OCI-LY7 (cell line): Measurements from ENCODE around the gene WNT1. TPM values are rescaled to one million over a fixed set of nuclear protein-coding genes. Genes with fewer than 3 reads are reported as not detected.

Experiments
- BruUV-seq: library from RNA; stranded (reverse); fragments of 400-500 nt; replicated peaks from 2 replicates; lab custom pipeline; 2021; lab: Mats Ljungman, UMichigan
- CTCF ChIA-PET: fragments of 300-600 bp; sonication (Branson Sonifier 250); formaldehyde crosslinking; loops from one replicate; lab custom pipeline; 2022; ENCODE audit warnings: antibody characterized with exemption; ENCODE audit not compliant: unreplicated experiment; lab: Charles Lee
- POLR2A ChIA-PET: fragments of 300-600 bp; sonication (Branson Sonifier 250); formaldehyde crosslinking; loops from one replicate; lab custom pipeline; 2022; ENCODE audit warnings: antibody characterized with exemption; lab: Charles Lee
- DNase-seq: peaks from one replicate; pipeline ENCODE4 v3.0.0-alpha.2; 2015; ENCODE audit warnings: low spot score
- H2AFZ ChIP-seq: fragments of 200-600 bp; sonication (generic), shearing (Covaris generic); 2 replicates; pipeline ENCODE4 v1.6.1; 2014; ENCODE audit warnings: mild to moderate bottlenecking, antibody characterized with exemption, low read length, moderate library complexity
- H3K27ac ChIP-seq: fragments of 200-600 bp; sonication (generic); 2 replicates; pipeline ENCODE4 v1.5.1; 2014; ENCODE audit warnings: mixed run types, low read depth, mild to moderate bottlenecking, moderate library complexity, low read length, inconsistent platforms; ENCODE audit not compliant: poor library complexity, severe bottlenecking
- H3K36me3 ChIP-seq: fragments of 200-600 bp; sonication (generic); 2 replicates; pipeline ENCODE4 v1.6.1; 2014; ENCODE audit warnings: mild to moderate bottlenecking, antibody characterized with exemption, low read length, moderate library complexity, mixed read lengths; ENCODE audit not compliant: insufficient read depth
- H3K4me1 ChIP-seq: fragments of 200-600 bp; sonication (generic); 2 replicates; pipeline ENCODE4 v1.5.1; 2014; ENCODE audit warnings: mild to moderate bottlenecking, low read length; ENCODE audit not compliant: insufficient read depth, poor library complexity, severe bottlenecking
- H3K4me2 ChIP-seq: fragments of 200-600 bp; sonication (generic); 2 replicates; pipeline ENCODE4 v1.6.1; 2014; ENCODE audit warnings: mild to moderate bottlenecking, low read length
- H3K4me3 ChIP-seq: fragments of 200-600 bp; sonication (generic); 2 replicates; pipeline ENCODE4 v1.5.1; 2014; ENCODE audit warnings: mild to moderate bottlenecking, low read depth, low read length; ENCODE audit not compliant: poor library complexity, severe bottlenecking
- H3K79me2 ChIP-seq: fragments of 200-600 bp; sonication (generic); 2 replicates; pipeline ENCODE4 v1.6.1; 2016; ENCODE audit warnings: low read depth, mild to moderate bottlenecking, low read length, moderate library complexity, mixed read lengths; ENCODE audit not compliant: insufficient read depth
- H3K9me2 ChIP-seq: fragments of 200-600 bp; sonication (generic); 2 replicates; pipeline ENCODE4 v1.6.1; 2016; ENCODE audit warnings: mild to moderate bottlenecking, low read length, mixed read lengths; ENCODE audit not compliant: insufficient read depth
- H3K9me3 ChIP-seq: fragments of 200-600 bp; sonication (generic); 2 replicates; pipeline ENCODE4 v1.6.1; 2014; ENCODE audit warnings: mild to moderate bottlenecking, mixed run types, low read length, mixed read lengths
- H4K20me1 ChIP-seq: fragments of 200-600 bp; sonication (generic); 2 replicates; pipeline ENCODE4 v1.6.1; 2014; ENCODE audit warnings: mild to moderate bottlenecking, antibody characterized with exemption, low read length, moderate library complexity, mixed read lengths; ENCODE audit not compliant: insufficient read depth
- CTCF ChIP-seq: fragments of 200-600 bp; sonication (generic); conservative IDR thresholded peaks from 2 replicates; pipeline ENCODE4 v1.5.1; 2014; ENCODE audit warnings: mild to moderate bottlenecking, antibody characterized with exemption, low read length, moderate library complexity, mixed read lengths
- EZH2phosphoT487 ChIP-seq: fragments of 200-600 bp; sonication (generic); IDR thresholded peaks from 2 replicates; pipeline ENCODE4 v1.6.1; 2018; ENCODE audit warnings: low read depth, borderline replicate concordance, mild to moderate bottlenecking, mixed run types, antibody characterized with exemption, low read length, moderate library complexity, mixed read lengths
- intact Hi-C: fragments of 100-400 bp; cut with micrococcal nuclease; formaldehyde crosslinking; loops from one replicate; pipeline ENCODE4 v1.10.0; 2022; ENCODE audit not compliant: unreplicated experiment
- total RNA-seq, 2 experiments: library from RNA; depleted of rRNA in 1 of 2; stranded (reverse); fragments of >200 nt in 1 of 2; shearing (Covaris generic) in 1 of 2; gene quantifications; 2 replicates each; pipeline ENCODE4 v1.2.3, GENCODE V29; 2014 to 2022

WNT1 gene
- total RNA-seq, 2 experiments from 2014 or later = not detected

GRCh38 chr12:49024543-49024942 is 46.4 kb downstream of the WNT1 start:
- no peaks in the 10 kb centered on the region for H3K9me3 ChIP-seq
- ChIA-PET CTCF (no interaction called here), POLR2A (no interaction called here)
- peaks cover 91% of the 10 kb centered on the region for H3K36me3 ChIP-seq
- H3K27ac ChIP-seq = no peak overlapping the region
- H3K4me2 ChIP-seq = no peak overlapping the region
- no peak overlapping the region for H3K4me3 ChIP-seq
- no peaks in the 10 kb centered on the region for H4K20me1 ChIP-seq
- DNase-seq = no peak
- no peaks in the 10 kb centered on the region for H3K9me2 ChIP-seq
- no TSS peak for BruUV-seq
- no peaks in the 10 kb centered on the region for H3K79me2 ChIP-seq
- peaks cover 8% of the 10 kb centered on the region for H3K4me1 ChIP-seq
- no peak overlapping the region for H2AFZ ChIP-seq
- intact Hi-C loops = no loop called here
- TF ChIP-seq EZH2phosphoT487 = no peak
- TF ChIP-seq CTCF = no peak

- Histone ChIP-seq H3K9me3 (no peaks in the 10 kb centered on the region), H3K4me1 (no peaks in the 10 kb centered on the region), H3K36me3 (peaks cover 99% of the 10 kb centered on the region), H2AFZ (no peak overlapping the region), H3K4me2 (no peak overlapping the region), H3K79me2 (no peaks in the 10 kb centered on the region), H4K20me1 (no peaks in the 10 kb centered on the region), H3K9me2 (no peaks in the 10 kb centered on the region), H3K27ac (no peak overlapping the region), H3K4me3 (no peak overlapping the region)
- no peak for DNase-seq
- ChIA-PET POLR2A (no interaction called here), CTCF (interaction anchor here (0.6 kb wide), 1 partner anchor 356 kb away, joined by 3 read pairs; no protein-coding TSS in a partner anchor)
- intact Hi-C loops = no loop called here
- TF ChIP-seq EZH2phosphoT487 (no peak), CTCF (no peak)
- BruUV-seq = no TSS peak
These were observed 47.3 kb downstream of the WNT1 start for GRCh38 chr12:49025463-49025862.

- Histone ChIP-seq H3K27ac (no peak overlapping the region), H4K20me1 (no peaks in the 10 kb centered on the region), H3K4me1 (no peaks in the 10 kb centered on the region), H3K9me3 (no peaks in the 10 kb centered on the region), H3K79me2 (no peaks in the 10 kb centered on the region), H2AFZ (no peak overlapping the region), H3K36me3 (peaks cover 99% of the 10 kb centered on the region), H3K9me2 (no peaks in the 10 kb centered on the region), H3K4me3 (no peak overlapping the region), H3K4me2 (no peak overlapping the region)
- DNase-seq = no peak
- no peak for TF ChIP-seq CTCF
- no peak for TF ChIP-seq EZH2phosphoT487
- no TSS peak for BruUV-seq
- intact Hi-C loops = no loop called here
- POLR2A ChIA-PET = no interaction called here
- CTCF ChIA-PET = no interaction called here
These were observed 48.0 kb downstream of the WNT1 start for GRCh38 chr12:49026101-49026500.
